Astrocyte of the cerebellum (primary cell): ENCODE data around the gene RFTN1.

Experiments
- DNase-seq: peaks from one replicate; pipeline ENCODE4 v3.0.0-alpha.2; 2011; ENCODE audit warnings: low read depth
- H3K4me3 ChIP-seq: 2 replicates; pipeline ENCODE4 v1.5.1; 2011; ENCODE audit warnings: mild to moderate bottlenecking, low read depth, low read length, moderate library complexity
- CTCF ChIP-seq: IDR thresholded peaks from 2 replicates; pipeline ENCODE4 v1.5.1; 2012; ENCODE audit warnings: low read length, low read depth, moderate library complexity, mild to moderate bottlenecking; ENCODE audit errors: missing control alignments
- in situ Hi-C: cut with HindIII; loops from 2 replicates; pipeline ENCODE4 v1.10.0; 2017; ENCODE audit warnings: low sequenced_read_pairs

The RFTN1 gene

DNA sequence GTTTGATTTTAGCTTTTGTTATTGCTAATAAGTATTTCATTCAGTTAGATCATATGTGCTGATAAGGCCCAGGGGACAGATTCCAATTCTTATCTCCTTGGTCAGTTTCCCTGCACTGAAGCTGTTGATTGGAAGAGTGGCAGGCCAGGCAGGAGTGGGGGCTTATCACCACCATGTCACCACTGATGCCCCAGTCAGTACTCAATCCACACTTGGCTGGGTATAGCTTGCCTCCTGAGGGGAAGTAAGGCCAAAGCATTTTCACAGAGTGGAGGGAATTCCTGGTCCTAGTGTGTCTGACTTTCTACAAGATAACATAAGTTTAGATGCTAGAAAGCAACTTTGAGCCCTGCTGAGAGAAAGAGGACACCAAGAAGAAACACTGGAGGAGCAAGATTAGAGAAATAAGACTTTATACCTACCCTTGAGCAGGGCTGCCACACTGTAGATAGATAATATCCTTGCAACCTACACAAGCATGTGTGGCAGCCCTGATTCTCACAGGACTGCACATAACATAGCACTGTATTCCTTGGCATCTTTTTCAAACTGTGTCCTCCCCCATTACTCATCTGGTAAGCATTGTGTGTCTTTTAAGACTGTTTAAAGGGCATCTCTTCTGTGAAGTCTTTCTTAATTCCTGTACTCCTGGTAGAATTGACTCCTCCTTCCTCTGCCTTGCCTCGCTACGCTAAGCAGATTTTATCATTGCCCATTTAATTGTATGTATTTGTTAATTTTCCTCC lies 224.2 kb downstream of the RFTN1 start:
- no peak overlapping the region for H3K4me3 ChIP-seq
- no peak for TF ChIP-seq CTCF
- DNase-seq = no peak
- in situ Hi-C loops = no loop called here

- in situ Hi-C loops = no loop called here
- DNase-seq = no peak
- H3K4me3 ChIP-seq = no peak overlapping the region
- TF ChIP-seq CTCF = no peak
Observed at GRCh38 chr3:16288664-16289063, 224.8 kb downstream of the RFTN1 start.

DNA sequence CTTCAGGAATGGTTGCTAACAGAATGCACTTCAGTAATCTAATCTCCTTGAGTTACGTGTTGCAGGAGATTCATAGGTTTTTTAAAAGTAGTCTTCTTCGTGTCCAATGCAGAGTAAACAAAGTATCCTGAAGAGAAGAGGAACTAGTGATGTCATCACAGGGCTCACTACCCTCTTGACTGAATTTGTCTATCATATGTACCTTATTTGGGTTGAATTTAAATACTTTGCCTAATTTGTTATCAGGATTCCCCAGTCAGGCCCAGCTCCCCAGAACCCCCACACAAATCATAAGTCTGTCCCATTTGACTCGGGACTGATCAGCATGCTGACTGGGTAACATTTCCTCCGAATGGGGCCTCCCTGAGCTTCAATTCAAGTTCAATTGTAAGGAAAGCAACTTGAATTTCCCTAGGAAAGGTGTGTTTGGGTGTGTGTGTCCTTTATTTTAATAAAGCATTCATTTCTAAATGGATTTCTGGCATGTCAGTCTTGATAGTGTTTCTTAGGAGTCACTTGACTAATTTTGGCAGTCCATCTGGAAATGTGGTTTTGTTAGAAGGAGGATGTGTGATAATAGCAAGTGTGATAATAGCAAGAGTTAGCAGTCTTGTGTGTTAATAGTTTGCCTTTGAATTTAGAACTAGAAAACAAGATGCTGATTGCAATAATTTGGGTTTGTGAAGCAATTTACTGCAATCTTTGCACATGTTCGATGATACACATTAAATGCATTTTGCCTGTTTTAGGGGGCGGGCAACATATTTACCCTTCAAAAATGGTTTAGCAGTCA lies 226.6 kb downstream of the RFTN1 start:
- in situ Hi-C loops = no loop called here
- TF ChIP-seq CTCF = no peak
- no peak for DNase-seq
- H3K4me3 ChIP-seq = no peak overlapping the region

DNA sequence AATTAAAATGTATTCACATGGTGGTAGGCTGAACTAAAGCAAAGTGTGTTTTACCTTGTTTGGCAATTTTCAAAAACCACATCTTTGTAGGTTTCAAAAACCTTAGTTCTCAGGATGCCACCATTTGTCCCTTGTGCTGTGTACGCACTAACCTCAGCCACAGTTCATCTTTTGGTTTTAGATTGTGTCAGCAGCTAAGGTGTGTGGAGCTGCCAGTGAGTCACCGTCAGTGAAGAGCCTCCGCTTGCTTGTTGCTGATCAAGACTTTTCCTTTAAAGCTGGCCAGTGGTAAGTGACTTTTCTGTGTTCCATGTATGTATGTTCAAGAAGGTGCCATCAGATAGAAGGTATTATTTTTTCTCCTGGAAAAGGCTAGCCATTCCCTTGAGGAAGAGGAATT lies 227.3 kb downstream of the RFTN1 start:
- in situ Hi-C loops = no loop called here
- H3K4me3 ChIP-seq = no peak overlapping the region
- DNase-seq = no peak
- TF ChIP-seq CTCF = no peak

GRCh38 chr3:16284633-16285032 lies 228.9 kb downstream of the RFTN1 start:
- DNase-seq = no peak
- H3K4me3 ChIP-seq = no peak overlapping the region
- TF ChIP-seq CTCF = no peak
- in situ Hi-C loops = no loop called here

- in situ Hi-C loops = no loop called here
- no peak for DNase-seq
- no peak overlapping the region for H3K4me3 ChIP-seq
- no peak for TF ChIP-seq CTCF
Observed at GRCh38 chr3:16280671-16281070, 232.8 kb downstream of the RFTN1 start.
